SK-N-SH (cell line): ENCODE data around the gene EDN1.

Experiments used
- CHD2 ChIP-seq: fragments of 150-350 bp; IDR thresholded peaks from 2 replicates; pipeline ENCODE4 v1.6.1; 2018; ENCODE audit warnings: low read length; ENCODE audit not compliant: partially characterized antibody
- CTCF ChIP-seq: fragments of 200-600 bp; sonication (generic); IDR thresholded peaks from 2 replicates; pipeline ENCODE4 v1.6.1; 2017; ENCODE audit warnings: antibody characterized with exemption, mild to moderate bottlenecking, moderate library complexity
- EP300 ChIP-seq, 2 experiments: IDR thresholded peaks; 2 replicates each; pipeline versions ENCODE4 v1.4.0 to v1.6.1; 2012; ENCODE audit warnings: borderline replicate concordance in 1 of 2, low read depth in 1 of 2, low read length in 1 of 2
- EZH2phosphoT487 ChIP-seq: fragments of 200-600 bp; sonication (generic); IDR thresholded peaks from 2 replicates; pipeline ENCODE4 v1.6.1; 2017; ENCODE audit warnings: low read depth, mixed run types, mild to moderate bottlenecking, antibody characterized with exemption, moderate library complexity, borderline replicate concordance
- MAX ChIP-seq: IDR thresholded peaks from 2 replicates; pipeline ENCODE4 v1.4.0; 2012; ENCODE audit warnings: low read depth
- POLR2AphosphoS5 ChIP-seq: IDR thresholded peaks from 2 replicates; pipeline ENCODE4 v1.6.1; 2012; ENCODE audit warnings: low read depth, low read length
- TAF1 ChIP-seq: IDR thresholded peaks from 2 replicates; pipeline ENCODE4 v1.6.1; 2012; ENCODE audit warnings: low read depth, mild to moderate bottlenecking, low read length, moderate library complexity, borderline replicate concordance
- TEAD4 ChIP-seq: IDR thresholded peaks from 2 replicates; pipeline ENCODE4 v1.4.0; 2012; ENCODE audit warnings: mild to moderate bottlenecking, borderline replicate concordance; ENCODE audit not compliant: insufficient read depth
- TF ChIP-seq, protein P1 (sequence below): fragments of 150-350 bp; IDR thresholded peaks from 2 replicates; pipeline ENCODE4 v1.6.1; 2017; ENCODE audit warnings: antibody characterized with exemption, low read length, low read depth, borderline replicate concordance
- TF ChIP-seq, protein P2 (sequence below): IDR thresholded peaks from 2 replicates; pipeline ENCODE4 v1.6.1; 2012; ENCODE audit warnings: mild to moderate bottlenecking, low read depth, low read length, moderate library complexity

GRCh38 chr6:12344296-12344695 is 54.1 kb downstream of the EDN1 start:
- TF ChIP-seq CTCF (no peak), EP300 (IDR thresholded peaks at IDR 0.05; ENCODE audit: borderline replicate concordance in 1 of 2, low read depth in 1 of 2, low read length in 1 of 2) (no peak), POLR2AphosphoS5 (no peak), CHD2 (no peak), MAX (no peak), EZH2phosphoT487 (no peak), TAF1 (no peak), TEAD4 (no peak)
- TF ChIP-seq, protein P1, sequence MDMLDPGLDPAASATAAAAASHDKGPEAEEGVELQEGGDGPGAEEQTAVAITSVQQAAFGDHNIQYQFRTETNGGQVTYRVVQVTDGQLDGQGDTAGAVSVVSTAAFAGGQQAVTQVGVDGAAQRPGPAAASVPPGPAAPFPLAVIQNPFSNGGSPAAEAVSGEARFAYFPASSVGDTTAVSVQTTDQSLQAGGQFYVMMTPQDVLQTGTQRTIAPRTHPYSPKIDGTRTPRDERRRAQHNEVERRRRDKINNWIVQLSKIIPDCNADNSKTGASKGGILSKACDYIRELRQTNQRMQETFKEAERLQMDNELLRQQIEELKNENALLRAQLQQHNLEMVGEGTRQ = no peak
- TF ChIP-seq, protein P2, sequence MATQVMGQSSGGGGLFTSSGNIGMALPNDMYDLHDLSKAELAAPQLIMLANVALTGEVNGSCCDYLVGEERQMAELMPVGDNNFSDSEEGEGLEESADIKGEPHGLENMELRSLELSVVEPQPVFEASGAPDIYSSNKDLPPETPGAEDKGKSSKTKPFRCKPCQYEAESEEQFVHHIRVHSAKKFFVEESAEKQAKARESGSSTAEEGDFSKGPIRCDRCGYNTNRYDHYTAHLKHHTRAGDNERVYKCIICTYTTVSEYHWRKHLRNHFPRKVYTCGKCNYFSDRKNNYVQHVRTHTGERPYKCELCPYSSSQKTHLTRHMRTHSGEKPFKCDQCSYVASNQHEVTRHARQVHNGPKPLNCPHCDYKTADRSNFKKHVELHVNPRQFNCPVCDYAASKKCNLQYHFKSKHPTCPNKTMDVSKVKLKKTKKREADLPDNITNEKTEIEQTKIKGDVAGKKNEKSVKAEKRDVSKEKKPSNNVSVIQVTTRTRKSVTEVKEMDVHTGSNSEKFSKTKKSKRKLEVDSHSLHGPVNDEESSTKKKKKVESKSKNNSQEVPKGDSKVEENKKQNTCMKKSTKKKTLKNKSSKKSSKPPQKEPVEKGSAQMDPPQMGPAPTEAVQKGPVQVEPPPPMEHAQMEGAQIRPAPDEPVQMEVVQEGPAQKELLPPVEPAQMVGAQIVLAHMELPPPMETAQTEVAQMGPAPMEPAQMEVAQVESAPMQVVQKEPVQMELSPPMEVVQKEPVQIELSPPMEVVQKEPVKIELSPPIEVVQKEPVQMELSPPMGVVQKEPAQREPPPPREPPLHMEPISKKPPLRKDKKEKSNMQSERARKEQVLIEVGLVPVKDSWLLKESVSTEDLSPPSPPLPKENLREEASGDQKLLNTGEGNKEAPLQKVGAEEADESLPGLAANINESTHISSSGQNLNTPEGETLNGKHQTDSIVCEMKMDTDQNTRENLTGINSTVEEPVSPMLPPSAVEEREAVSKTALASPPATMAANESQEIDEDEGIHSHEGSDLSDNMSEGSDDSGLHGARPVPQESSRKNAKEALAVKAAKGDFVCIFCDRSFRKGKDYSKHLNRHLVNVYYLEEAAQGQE = no peak
